ENCODE data around the gene RLN3.
A peak's percentile ranks its signal among the peaks of the same experiment; 100 is the strongest.

The RLN3 gene

GRCh38 chr19:14056069-14056666 is 28.2 kb downstream of the RLN3 start:
- no peak for DNase-seq

GRCh38 chr19:14056741-14057356 is 28.9 kb downstream of the RLN3 start:
- no peak for DNase-seq

- no peak for DNase-seq
These were observed 30.5 kb downstream of the RLN3 start for GRCh38 chr19:14058182-14059092.

- no peak for DNase-seq
These were observed 31.1 kb downstream of the RLN3 start for GRCh38 chr19:14059093-14059480.

GRCh38 chr19:14059652-14060155 is 31.8 kb downstream of the RLN3 start:
- DNase-seq: no peak

- DNase-seq: no peak
These were observed 33.3 kb downstream of the RLN3 start for GRCh38 chr19:14061081-14061749.

GRCh38 chr19:14061751-14062557 is 34.0 kb downstream of the RLN3 start, which contains the start of gene PALM3:
PALM3 (minus strand) TSS chr19:14062076; CDS start chr19:14061980, 96 bp downstream.
- no peak for DNase-seq

- DNase-seq: no peak
These were observed 34.6 kb downstream of the RLN3 start for GRCh38 chr19:14062558-14062855.

GRCh38 chr19:14063105-14063504 is 35.2 kb downstream of the RLN3 start:
- no peak for DNase-seq

GRCh38 chr19:14066134-14066533 is 38.2 kb downstream of the RLN3 start:
- no peak for DNase-seq

- DNase-seq: no peak
These were observed 42.5 kb downstream of the RLN3 start for GRCh38 chr19:14070268-14071050.

GRCh38 chr19:14072535-14073260 is 44.8 kb downstream of the RLN3 start, which contains the start of gene MISP3:
MISP3 (plus strand) TSS chr19:14072786; CDS start chr19:14073310, 524 bp downstream.
- DNase-seq: no peak

- DNase-seq: peak; percentile 55
These were observed 45.4 kb downstream of the RLN3 start for GRCh38 chr19:14073261-14073924.

GRCh38 chr19:14073925-14074838 is 46.2 kb downstream of the RLN3 start:
- DNase-seq: no peak

- DNase-seq: no peak
These were observed 50.5 kb downstream of the RLN3 start for GRCh38 chr19:14078411-14078810.

All from GOT3 (cell line).